Ascending aorta (tissue), 2 donors: ENCODE measurements around the gene KLHL1. TPM values are rescaled to one million over a fixed set of nuclear protein-coding genes. Genes with fewer than 3 reads are reported as not detected.

Experiments used
- DNase-seq, 2 donors: peaks; one replicate each; pipeline ENCODE4 v3.0.0-alpha.2; 2019; ENCODE audit warnings: low spot score in 2 of 2
- H3K27ac ChIP-seq, 2 donors: fragments of 200-600 bp; sonication (generic); one replicate each; pipeline ENCODE4 v1.5.1; 2016 to 2017; ENCODE audit warnings: mild to moderate bottlenecking in 1 of 2
- H3K27me3 ChIP-seq: fragments of 200-600 bp; sonication (generic); one replicate; pipeline ENCODE4 v1.5.1; 2017
- H3K36me3 ChIP-seq, 2 donors: fragments of 200-600 bp; sonication (generic); one replicate each; pipeline ENCODE4 v1.5.1; 2016
- H3K4me1 ChIP-seq, 2 donors: fragments of 200-600 bp; sonication (generic); one replicate each; pipeline ENCODE4 v1.5.1; 2016 to 2017; ENCODE audit warnings: mild to moderate bottlenecking in 1 of 2
- H3K4me3 ChIP-seq, 2 donors: fragments of 200-600 bp; sonication (generic); one replicate each; pipeline ENCODE4 v1.5.1; 2016 to 2017; ENCODE audit warnings: mild to moderate bottlenecking in 1 of 2
- H3K9me3 ChIP-seq, 2 donors: fragments of 200-600 bp; sonication (generic); one replicate each; pipeline ENCODE4 v1.5.1; 2016
- intact Hi-C: fragments of 100-400 bp; cut with DNase I; formaldehyde crosslinking; loops from one replicate; pipeline ENCODE4 v1.15.1; 2023
- total RNA-seq: library from RNA; depleted of rRNA; stranded (reverse); fragments of >200 nt; gene quantifications from one replicate; pipeline ENCODE4 v1.1.0, GENCODE V29; 2016
- TF ChIP-seq, protein P1 (sequence below), 3 experiments: fragments of 200-600 bp in 2 of 3; fragments of 450-650 bp in 1 of 3; sonication (generic) in 2 of 3; IDR thresholded peaks; one replicate each; pipeline ENCODE4 v1.5.1; 2016 to 2019; ENCODE audit warnings: antibody characterized with exemption in 3 of 3, mild to moderate bottlenecking in 1 of 3, moderate library complexity in 1 of 3

Gene KLHL1
- total RNA-seq, 1 donor from 2014 or later: not detected

DNA sequence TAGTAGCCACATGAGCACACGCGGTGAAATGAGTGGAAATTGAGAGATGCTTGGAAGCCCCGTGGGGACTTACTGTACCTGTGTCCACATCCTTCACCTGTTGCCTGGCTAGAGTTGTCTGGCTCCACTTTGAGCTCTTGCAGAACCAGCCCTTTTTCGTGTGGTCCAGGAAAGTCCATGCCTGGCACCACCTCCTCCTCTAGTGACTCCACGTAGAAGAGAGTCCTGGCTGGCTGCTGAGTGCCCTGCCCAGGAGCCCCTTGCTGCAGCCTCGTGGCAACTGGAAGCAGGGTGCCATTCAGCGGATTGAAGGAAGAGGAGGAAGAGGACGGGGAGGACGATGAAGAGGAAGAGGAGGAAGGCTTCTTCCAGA lies 1.1 kb downstream of the KLHL1 start:
- TF ChIP-seq, protein P1, sequence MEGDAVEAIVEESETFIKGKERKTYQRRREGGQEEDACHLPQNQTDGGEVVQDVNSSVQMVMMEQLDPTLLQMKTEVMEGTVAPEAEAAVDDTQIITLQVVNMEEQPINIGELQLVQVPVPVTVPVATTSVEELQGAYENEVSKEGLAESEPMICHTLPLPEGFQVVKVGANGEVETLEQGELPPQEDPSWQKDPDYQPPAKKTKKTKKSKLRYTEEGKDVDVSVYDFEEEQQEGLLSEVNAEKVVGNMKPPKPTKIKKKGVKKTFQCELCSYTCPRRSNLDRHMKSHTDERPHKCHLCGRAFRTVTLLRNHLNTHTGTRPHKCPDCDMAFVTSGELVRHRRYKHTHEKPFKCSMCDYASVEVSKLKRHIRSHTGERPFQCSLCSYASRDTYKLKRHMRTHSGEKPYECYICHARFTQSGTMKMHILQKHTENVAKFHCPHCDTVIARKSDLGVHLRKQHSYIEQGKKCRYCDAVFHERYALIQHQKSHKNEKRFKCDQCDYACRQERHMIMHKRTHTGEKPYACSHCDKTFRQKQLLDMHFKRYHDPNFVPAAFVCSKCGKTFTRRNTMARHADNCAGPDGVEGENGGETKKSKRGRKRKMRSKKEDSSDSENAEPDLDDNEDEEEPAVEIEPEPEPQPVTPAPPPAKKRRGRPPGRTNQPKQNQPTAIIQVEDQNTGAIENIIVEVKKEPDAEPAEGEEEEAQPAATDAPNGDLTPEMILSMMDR (IDR thresholded peaks at IDR 0.05): no peak
- H3K4me1 ChIP-seq: no peaks in the 10 kb centered on the region
- H3K36me3 ChIP-seq: no peaks in the 10 kb centered on the region
- intact Hi-C loops: no loop called here
- H3K9me3 ChIP-seq: no peaks in the 10 kb centered on the region
- no peak overlapping the region for H3K27ac ChIP-seq
- H3K4me3 ChIP-seq: no peak overlapping the region
- no peak for DNase-seq
- no peaks in the 10 kb centered on the region for H3K27me3 ChIP-seq

DNA sequence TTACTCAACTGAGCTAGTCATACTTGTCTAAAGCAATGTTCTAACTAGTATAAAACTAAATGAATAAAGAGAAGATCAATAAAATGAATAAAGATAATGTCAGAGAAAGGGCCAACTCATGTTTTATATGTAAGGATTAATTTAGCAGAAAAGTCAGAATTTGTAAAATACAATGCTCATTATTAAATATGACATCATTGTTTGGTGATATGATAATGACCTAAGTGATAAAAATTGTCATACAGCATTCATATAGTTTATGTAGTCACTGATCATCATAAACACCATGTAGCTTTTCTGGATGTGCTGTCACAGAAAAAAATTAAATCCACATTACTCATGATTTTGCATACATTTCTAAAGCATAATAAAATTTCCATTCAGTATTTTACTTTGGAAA lies 3.8 kb downstream of the KLHL1 start:
- Histone ChIP-seq H3K4me1 (no peaks in the 10 kb centered on the region), H3K36me3 (no peaks in the 10 kb centered on the region), H3K27me3 (no peaks in the 10 kb centered on the region), H3K9me3 (no peaks in the 10 kb centered on the region), H3K4me3 (no peak overlapping the region), H3K27ac (no peak overlapping the region)
- TF ChIP-seq, protein P1 (IDR thresholded peaks at IDR 0.05): no peak
- no peak for DNase-seq
- intact Hi-C loops: no loop called here

DNA sequence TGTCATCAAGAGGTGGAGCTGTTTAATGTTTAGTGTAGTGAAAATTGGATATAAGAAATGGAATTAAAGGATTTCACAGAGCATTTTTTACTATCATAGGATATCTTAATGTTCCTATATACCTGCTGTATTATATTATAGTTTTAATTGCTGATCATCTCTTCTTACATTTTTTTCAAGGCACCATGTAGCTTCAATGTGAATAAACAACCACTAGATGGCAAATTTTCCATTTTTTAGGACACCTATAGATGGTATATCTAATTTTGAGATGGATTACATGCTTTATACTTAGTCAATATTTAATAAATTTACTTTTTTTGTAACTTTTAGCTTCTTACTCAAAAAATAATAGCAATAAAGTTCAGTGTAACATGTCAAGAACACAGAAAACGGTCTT lies 9.6 kb downstream of the KLHL1 start:
- H3K4me1 ChIP-seq: no peaks in the 10 kb centered on the region
- TF ChIP-seq, protein P1 (IDR thresholded peaks at IDR 0.05): no peak
- H3K27me3 ChIP-seq: no peaks in the 10 kb centered on the region
- H3K27ac ChIP-seq: no peak overlapping the region
- no peaks in the 10 kb centered on the region for H3K36me3 ChIP-seq
- H3K4me3 ChIP-seq: no peak overlapping the region
- intact Hi-C loops: loop anchor here (5.0 kb wide), 1 partner anchor 469 kb away; no protein-coding TSS in a partner anchor
- no peaks in the 10 kb centered on the region for H3K9me3 ChIP-seq
- no peak for DNase-seq

DNA sequence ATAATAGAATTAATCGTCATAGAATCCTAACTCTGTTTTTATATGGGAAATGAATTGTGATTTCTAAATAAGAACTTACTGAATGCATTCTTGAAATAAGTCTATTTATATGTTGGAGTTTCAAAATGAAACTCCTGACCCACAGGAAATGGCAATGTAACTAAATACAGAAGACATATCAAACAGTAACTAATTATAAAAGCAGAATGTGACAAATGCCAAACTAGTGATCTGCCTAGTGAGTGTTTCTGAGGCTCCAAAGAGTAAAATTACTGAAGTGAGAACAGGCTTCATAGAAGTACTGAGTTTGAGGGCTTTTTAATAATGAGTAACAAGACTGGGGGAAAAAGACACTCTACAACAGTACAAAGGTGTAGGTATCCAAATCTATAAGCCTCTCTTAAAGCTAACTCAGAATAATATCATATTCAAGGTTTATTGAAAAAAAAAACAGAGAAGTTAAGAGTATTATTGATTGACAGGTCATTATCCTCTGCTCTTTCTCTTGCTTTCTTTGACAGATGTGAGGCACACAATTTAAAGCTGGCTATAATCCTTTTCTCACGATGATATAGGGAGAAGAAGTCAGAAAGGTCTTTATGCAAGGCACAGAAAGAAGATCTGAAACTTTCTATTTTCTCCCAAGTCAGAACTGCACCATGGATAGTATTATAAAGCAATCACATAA lies 18.1 kb downstream of the KLHL1 start:
- no peak for DNase-seq
- intact Hi-C loops: no loop called here
- Histone ChIP-seq H3K36me3 (no peaks in the 10 kb centered on the region), H3K4me3 (no peak overlapping the region), H3K4me1 (no peaks in the 10 kb centered on the region), H3K9me3 (no peaks in the 10 kb centered on the region), H3K27me3 (no peaks in the 10 kb centered on the region), H3K27ac (no peak overlapping the region)
- TF ChIP-seq, protein P1 (IDR thresholded peaks at IDR 0.05): no peak

DNA sequence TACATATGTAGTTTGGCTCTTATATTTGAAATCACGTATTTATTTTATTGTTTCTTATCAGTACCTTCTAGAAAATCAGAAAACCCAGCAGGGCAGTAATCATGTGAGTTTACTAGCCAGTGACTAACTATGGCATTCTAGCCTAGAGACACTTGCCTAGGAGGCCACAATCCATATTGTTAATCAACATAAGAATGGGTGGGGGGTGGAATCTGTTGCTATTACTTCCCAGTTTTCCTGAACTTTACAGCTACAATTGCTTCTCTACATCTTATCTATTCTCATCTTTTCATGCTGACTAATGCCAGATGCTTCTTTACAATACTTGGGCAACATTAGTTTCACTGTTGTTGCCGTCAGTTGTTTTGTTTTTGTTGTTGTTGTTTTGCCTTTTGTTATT lies 19.3 kb downstream of the KLHL1 start:
- Histone ChIP-seq H3K27ac (no peak overlapping the region), H3K27me3 (no peaks in the 10 kb centered on the region), H3K4me1 (no peaks in the 10 kb centered on the region), H3K36me3 (no peaks in the 10 kb centered on the region), H3K9me3 (no peaks in the 10 kb centered on the region), H3K4me3 (no peak overlapping the region)
- TF ChIP-seq, protein P1 (IDR thresholded peaks at IDR 0.05): no peak
- intact Hi-C loops: no loop called here
- DNase-seq: no peak

DNA sequence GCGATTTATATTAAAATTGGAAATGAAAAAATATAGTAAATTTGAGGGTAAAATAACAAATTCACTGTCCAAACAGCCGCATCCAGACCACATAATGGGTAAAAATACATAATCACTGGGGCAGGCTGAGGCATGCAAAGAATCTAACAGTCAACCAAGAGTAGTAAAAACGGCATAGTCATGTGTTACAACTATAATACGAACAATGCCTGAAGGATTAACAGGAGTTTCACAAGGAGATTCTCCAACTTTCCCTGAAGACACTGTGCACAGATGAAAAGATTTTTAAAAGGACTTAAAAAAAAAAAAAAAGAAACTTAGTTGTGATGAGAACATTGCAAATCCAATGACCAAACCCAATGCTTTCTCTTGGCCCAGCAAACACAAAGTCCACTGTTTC lies 21.0 kb downstream of the KLHL1 start:
- intact Hi-C loops: no loop called here
- H3K27me3 ChIP-seq: no peaks in the 10 kb centered on the region
- H3K27ac ChIP-seq: no peak overlapping the region
- no peaks in the 10 kb centered on the region for H3K4me1 ChIP-seq
- no peaks in the 10 kb centered on the region for H3K9me3 ChIP-seq
- no peak for DNase-seq
- no peak overlapping the region for H3K4me3 ChIP-seq
- TF ChIP-seq, protein P1 (IDR thresholded peaks at IDR 0.05): no peak
- no peaks in the 10 kb centered on the region for H3K36me3 ChIP-seq
